ENCODE results near the gene SH3GL1. TPM values are rescaled to one million over a fixed set of nuclear protein-coding genes. Genes with fewer than 3 reads are reported as not detected.

Gene SH3GL1
- total RNA-seq, 4 donors from 2014 or later: 16.5 to 63.2 (median 34.2) TPM

DNA sequence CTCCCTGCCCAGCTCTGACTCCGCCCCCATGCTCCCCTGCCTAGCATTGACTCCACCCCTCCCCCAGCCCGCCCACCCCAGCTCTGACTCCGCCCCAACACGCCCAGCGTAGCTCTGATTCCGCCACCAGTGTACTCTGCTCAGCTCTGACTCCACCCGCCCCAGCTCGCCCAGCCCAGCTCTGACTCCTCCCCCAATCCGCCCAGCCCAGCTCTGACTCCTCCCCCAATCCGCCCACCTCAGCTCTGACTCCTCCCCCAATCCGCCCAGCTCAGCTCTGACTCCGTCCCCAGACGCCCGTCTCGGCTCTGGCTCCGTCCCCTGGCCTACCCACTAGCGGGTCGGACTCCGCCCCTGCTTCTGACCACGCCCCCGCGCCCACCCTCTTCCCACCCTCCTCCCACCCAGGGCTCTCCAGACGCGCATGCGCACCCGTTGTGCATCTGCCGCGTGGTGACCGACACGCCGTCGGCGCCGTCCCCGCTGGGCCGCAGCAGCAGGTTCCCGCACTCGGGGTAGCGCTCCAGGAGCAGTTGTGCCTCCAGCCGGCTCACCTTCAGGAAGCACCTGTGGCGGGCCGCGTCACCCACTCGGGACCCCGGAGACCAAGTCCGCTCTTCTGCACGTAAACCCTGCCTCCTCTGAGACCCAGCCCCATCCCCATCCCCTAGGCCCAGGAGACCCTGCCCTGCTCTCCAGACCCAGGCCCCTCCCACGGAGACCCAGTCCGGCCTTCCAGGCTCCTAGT, 71.9 kb downstream of the SH3GL1 start:
- in situ Hi-C loops (cut with MboI; ENCODE audit: low pct_ligation_motif_present in 1 of 4, low pct_unique_long_range_greater_than_20kb in 1 of 4, low sequenced_read_pairs in 3 of 4): no loop called here
- H3K4me1 ChIP-seq: peaks cover 4 to 21% (median 6%) of the 10 kb centered on the region in 4 donors
- intact Hi-C loops (cut with DNase I; ENCODE audit: low total_unique reads): no loop called here
- peak; percentile 96 for DNase-seq
- peak overlapping the region in 3 of 4 donors; percentile 22 to 59 (median 53) for H3K27ac ChIP-seq
- H3K4me3 ChIP-seq: peak overlapping the region; percentile 8 to 33 (median 16)
- peaks cover 5% of the 10 kb centered on the region for H3K27me3 ChIP-seq
- 39% methylated on average over 48 of the region's 49 CpGs; no CpG with 5 or more reads in 1 of the 2 donors for WGBS, 2 donors (ENCODE audit: low coverage in 1 of 2)
- no peaks in the 10 kb centered on the region for H3K9me3 ChIP-seq
- peak in 1 of 3 donors; percentile 12 for TF ChIP-seq POLR2AphosphoS5 (IDR thresholded peaks at IDR 0.05)
- TF ChIP-seq, protein P1, sequence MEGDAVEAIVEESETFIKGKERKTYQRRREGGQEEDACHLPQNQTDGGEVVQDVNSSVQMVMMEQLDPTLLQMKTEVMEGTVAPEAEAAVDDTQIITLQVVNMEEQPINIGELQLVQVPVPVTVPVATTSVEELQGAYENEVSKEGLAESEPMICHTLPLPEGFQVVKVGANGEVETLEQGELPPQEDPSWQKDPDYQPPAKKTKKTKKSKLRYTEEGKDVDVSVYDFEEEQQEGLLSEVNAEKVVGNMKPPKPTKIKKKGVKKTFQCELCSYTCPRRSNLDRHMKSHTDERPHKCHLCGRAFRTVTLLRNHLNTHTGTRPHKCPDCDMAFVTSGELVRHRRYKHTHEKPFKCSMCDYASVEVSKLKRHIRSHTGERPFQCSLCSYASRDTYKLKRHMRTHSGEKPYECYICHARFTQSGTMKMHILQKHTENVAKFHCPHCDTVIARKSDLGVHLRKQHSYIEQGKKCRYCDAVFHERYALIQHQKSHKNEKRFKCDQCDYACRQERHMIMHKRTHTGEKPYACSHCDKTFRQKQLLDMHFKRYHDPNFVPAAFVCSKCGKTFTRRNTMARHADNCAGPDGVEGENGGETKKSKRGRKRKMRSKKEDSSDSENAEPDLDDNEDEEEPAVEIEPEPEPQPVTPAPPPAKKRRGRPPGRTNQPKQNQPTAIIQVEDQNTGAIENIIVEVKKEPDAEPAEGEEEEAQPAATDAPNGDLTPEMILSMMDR (IDR thresholded peaks at IDR 0.05): no peak
- no peaks in the 10 kb centered on the region for H3K36me3 ChIP-seq

DNA sequence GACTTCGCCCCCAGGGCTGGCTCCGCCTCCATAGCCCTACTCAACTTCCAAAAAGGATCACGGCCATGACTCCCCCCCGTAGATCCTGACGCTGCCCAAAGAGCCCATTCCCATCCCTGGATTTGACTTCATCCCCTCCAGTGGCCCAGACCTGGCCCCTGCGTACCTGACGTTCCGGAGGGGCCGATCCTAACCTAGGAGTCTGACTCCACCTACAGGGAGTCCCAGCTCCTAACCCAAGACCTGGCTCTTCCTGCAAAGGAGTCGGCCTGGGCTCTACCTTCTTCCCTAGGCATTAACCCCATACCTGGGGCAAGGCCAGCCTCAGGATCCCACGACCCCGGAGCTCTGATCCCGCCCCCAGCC, 72.5 kb downstream of the SH3GL1 start:
- in situ Hi-C loops (cut with MboI; ENCODE audit: low pct_ligation_motif_present in 1 of 4, low pct_unique_long_range_greater_than_20kb in 1 of 4, low sequenced_read_pairs in 3 of 4): no loop called here
- peak overlapping the region in 3 of 4 donors; percentile 25 to 59 (median 52) for H3K27ac ChIP-seq
- no peaks in the 10 kb centered on the region for H3K9me3 ChIP-seq
- intact Hi-C loops (cut with DNase I; ENCODE audit: low total_unique reads): no loop called here
- H3K27me3 ChIP-seq: peaks cover 5% of the 10 kb centered on the region
- peak overlapping the region; percentile 8 to 21 (median 12) for H3K4me3 ChIP-seq
- no peak for DNase-seq
- no peaks in the 10 kb centered on the region for H3K36me3 ChIP-seq
- 0 to 35% methylated on average over 1 to 12 of the region's 13 CpGs for WGBS, 2 donors (ENCODE audit: low coverage in 1 of 2)
- TF ChIP-seq, protein P1 (IDR thresholded peaks at IDR 0.05): no peak
- peak in 1 of 3 donors; percentile 15 for TF ChIP-seq POLR2AphosphoS5 (IDR thresholded peaks at IDR 0.05)
- no peak for TF ChIP-seq EP300 (IDR thresholded peaks at IDR 0.05; ENCODE audit: low read depth)
- no peak for TF ChIP-seq POLR2A (IDR thresholded peaks at IDR 0.05)
- peaks cover 4 to 21% (median 6%) of the 10 kb centered on the region in 4 donors for H3K4me1 ChIP-seq

DNA sequence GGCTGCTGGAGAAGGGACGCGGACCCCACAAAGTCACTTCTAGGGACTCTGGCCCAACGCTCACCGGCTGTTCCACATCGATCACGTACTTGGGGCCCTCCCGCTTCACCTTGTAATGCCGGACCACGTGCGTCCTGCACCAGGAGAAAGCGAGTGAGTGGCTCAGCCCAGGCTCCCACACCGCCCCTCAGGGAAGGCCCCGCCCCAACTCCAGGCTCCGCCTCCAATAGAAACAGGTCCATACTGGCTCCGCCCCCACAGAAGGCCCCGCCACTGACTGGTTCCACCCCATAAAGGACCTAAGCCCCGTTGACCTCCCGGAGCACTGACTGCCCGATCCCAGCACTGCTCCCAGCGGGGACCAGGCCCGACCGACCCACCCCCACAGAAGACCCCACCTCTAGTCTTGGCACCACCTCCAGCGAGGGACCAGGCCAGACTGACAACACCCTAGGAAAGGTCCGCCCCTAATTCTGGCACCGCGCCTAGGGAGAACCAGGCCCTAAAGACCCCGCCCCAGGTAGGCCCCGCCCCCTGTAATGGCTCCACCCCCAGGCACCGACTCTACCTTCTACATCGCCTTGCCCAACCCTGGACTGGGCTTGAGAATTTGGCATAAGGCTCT, 73.0 kb downstream of the SH3GL1 start:
- Histone ChIP-seq H3K27me3 (peaks cover 5% of the 10 kb centered on the region), H3K4me3 (peak overlapping the region in 3 of 4 donors; percentile 10 to 21 (median 13)), H3K4me1 (peaks cover 4 to 21% (median 6%) of the 10 kb centered on the region in 4 donors), H3K9me3 (no peaks in the 10 kb centered on the region), H3K27ac (peak overlapping the region in 3 of 4 donors; percentile 25 to 59 (median 52)), H3K36me3 (no peaks in the 10 kb centered on the region)
- TF ChIP-seq POLR2A (IDR thresholded peaks at IDR 0.05) (no peak), EP300 (IDR thresholded peaks at IDR 0.05; ENCODE audit: low read depth) (no peak), POLR2AphosphoS5 (IDR thresholded peaks at IDR 0.05) (no peak)
- TF ChIP-seq, protein P1 (IDR thresholded peaks at IDR 0.05): no peak
- WGBS, 2 donors (ENCODE audit: low coverage in 1 of 2): 43% methylated on average over 23 of the region's 30 CpGs; no CpG with 5 or more reads in 1 of the 2 donors
- DNase-seq: peak; percentile 83
- in situ Hi-C loops (cut with MboI; ENCODE audit: low pct_ligation_motif_present in 1 of 4, low pct_unique_long_range_greater_than_20kb in 1 of 4, low sequenced_read_pairs in 3 of 4): no loop called here
- intact Hi-C loops (cut with DNase I; ENCODE audit: low total_unique reads): no loop called here

DNA sequence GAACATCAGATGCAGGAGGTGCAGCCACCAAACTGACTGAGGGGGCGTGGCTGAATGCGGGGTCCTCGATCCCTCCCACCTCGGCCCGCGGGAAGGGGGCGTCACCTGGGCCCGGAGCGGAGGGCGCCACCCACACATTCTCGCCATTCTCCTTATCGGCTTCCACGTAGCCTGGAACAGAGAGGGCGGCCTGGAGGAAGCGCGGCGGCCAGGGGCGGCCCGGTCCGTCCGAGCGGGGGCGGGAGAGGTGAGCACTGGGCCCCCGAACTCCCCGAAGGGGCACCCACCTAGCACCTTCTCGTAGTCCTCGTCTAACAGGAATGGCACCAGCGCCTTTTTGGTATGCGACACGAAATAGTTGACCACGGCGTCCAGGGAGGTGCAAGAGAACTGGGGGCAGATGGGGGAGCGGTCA, 73.5 kb downstream of the SH3GL1 start:
- Histone ChIP-seq H3K36me3 (no peaks in the 10 kb centered on the region), H3K27ac (no peak overlapping the region), H3K27me3 (peaks cover 5% of the 10 kb centered on the region), H3K9me3 (no peaks in the 10 kb centered on the region), H3K4me3 (no peak overlapping the region), H3K4me1 (peaks cover 4 to 21% (median 6%) of the 10 kb centered on the region in 4 donors)
- no peak for DNase-seq
- TF ChIP-seq POLR2AphosphoS5 (IDR thresholded peaks at IDR 0.05) (no peak), POLR2A (IDR thresholded peaks at IDR 0.05) (no peak), EP300 (IDR thresholded peaks at IDR 0.05; ENCODE audit: low read depth) (no peak)
- TF ChIP-seq, protein P1 (IDR thresholded peaks at IDR 0.05): no peak
- intact Hi-C loops (cut with DNase I; ENCODE audit: low total_unique reads): no loop called here
- in situ Hi-C loops (cut with MboI; ENCODE audit: low pct_ligation_motif_present in 1 of 4, low pct_unique_long_range_greater_than_20kb in 1 of 4, low sequenced_read_pairs in 3 of 4): no loop called here
- 39% methylated on average over 27 of the region's 33 CpGs; no CpG with 5 or more reads in 1 of the 2 donors for WGBS, 2 donors (ENCODE audit: low coverage in 1 of 2)
